Neutrophil (primary cell): ENCODE results near the gene CARD19.

Source experiments
- H3K27ac ChIP-seq: fragments of 200-600 bp; sonication (generic); 2 replicates; pipeline ENCODE4 v1.5.1; 2016; ENCODE audit warnings: mild to moderate bottlenecking, moderate library complexity
- H3K27me3 ChIP-seq: fragments of 200-600 bp; sonication (generic); 2 replicates; pipeline ENCODE4 v1.6.0; 2016; ENCODE audit warnings: mild to moderate bottlenecking
- H3K36me3 ChIP-seq: fragments of 200-600 bp; sonication (generic); 2 replicates; pipeline ENCODE4 v1.5.1; 2017
- H3K4me1 ChIP-seq, 2 experiments: fragments of 200-600 bp in 1 of 2; sonication (generic) in 1 of 2; 1 replicate in 1 of 2; 2 replicates in 1 of 2; pipeline versions ENCODE4 v1.5.1 to v1.6.1; 2013 to 2016; ENCODE audit warnings: low read depth in 1 of 2, low read length in 1 of 2, mild to moderate bottlenecking in 1 of 2, moderate library complexity in 1 of 2; ENCODE audit not compliant: control insufficient read depth in 1 of 2, insufficient read depth in 1 of 2
- H3K4me3 ChIP-seq, 2 experiments: fragments of 200-600 bp in 1 of 2; sonication (generic) in 1 of 2; 1 replicate in 1 of 2; 2 replicates in 1 of 2; pipeline ENCODE4 v1.5.1; 2013 to 2016; ENCODE audit warnings: low read depth in 1 of 2, low read length in 1 of 2, mild to moderate bottlenecking in 1 of 2, moderate library complexity in 1 of 2
- H3K9me3 ChIP-seq: fragments of 200-600 bp; sonication (generic); 2 replicates; pipeline ENCODE4 v1.5.1; 2016
- TF ChIP-seq, protein P1 (sequence below): fragments of 200-600 bp; sonication (generic); IDR thresholded peaks from 2 replicates; pipeline ENCODE4 v1.5.1; 2016; ENCODE audit warnings: antibody characterized with exemption

CARD19 gene

DNA sequence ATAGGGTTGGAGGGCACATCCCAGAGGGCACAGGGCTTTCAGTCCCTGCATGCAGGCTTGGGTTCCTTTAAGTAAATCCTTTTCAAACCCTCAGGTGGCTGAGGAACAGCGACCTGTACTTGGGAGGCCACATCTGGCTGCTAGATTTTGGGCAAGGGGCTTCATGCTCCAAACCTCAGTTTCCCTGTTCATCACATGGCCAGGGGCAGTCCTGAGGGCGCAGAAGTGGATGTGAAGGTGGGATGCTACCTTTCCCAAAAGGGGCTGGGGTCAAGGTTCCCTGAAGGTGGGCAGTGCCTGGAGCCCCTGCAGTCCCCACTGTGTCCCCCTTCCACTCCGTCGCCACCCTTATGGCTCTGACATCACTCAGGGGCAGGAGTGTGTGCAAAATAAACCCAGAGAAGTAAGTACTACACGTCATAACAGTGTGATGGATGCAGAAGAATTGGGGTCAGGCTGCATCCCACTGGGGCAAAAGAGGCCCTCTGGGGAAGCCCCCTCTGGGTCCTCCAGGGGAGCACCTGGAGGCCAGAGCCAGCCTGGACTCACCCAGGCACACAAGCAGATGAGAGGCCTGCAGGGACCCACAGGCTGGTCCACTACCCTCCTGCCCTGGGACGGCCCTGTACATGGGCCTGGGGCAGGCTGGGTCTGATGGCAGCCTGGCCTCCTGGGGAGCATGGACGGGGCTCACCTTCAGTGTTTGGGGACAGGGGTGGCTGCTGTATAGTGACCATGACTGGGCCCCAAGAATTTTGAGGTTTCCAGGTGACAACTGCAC lies 1.9 kb upstream of the CARD19 start:
- Histone ChIP-seq H3K36me3 (peaks cover 6% of the 10 kb centered on the region), H3K27me3 (no peaks in the 10 kb centered on the region), H3K27ac (peak overlapping the region; percentile 93), H3K9me3 (no peaks in the 10 kb centered on the region), H3K4me3 (peak overlapping the region; percentile 10 to 73), H3K4me1 (peaks cover 54 to 63% of the 10 kb centered on the region in 2 experiments)
- TF ChIP-seq, protein P1, sequence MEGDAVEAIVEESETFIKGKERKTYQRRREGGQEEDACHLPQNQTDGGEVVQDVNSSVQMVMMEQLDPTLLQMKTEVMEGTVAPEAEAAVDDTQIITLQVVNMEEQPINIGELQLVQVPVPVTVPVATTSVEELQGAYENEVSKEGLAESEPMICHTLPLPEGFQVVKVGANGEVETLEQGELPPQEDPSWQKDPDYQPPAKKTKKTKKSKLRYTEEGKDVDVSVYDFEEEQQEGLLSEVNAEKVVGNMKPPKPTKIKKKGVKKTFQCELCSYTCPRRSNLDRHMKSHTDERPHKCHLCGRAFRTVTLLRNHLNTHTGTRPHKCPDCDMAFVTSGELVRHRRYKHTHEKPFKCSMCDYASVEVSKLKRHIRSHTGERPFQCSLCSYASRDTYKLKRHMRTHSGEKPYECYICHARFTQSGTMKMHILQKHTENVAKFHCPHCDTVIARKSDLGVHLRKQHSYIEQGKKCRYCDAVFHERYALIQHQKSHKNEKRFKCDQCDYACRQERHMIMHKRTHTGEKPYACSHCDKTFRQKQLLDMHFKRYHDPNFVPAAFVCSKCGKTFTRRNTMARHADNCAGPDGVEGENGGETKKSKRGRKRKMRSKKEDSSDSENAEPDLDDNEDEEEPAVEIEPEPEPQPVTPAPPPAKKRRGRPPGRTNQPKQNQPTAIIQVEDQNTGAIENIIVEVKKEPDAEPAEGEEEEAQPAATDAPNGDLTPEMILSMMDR: no peak

DNA sequence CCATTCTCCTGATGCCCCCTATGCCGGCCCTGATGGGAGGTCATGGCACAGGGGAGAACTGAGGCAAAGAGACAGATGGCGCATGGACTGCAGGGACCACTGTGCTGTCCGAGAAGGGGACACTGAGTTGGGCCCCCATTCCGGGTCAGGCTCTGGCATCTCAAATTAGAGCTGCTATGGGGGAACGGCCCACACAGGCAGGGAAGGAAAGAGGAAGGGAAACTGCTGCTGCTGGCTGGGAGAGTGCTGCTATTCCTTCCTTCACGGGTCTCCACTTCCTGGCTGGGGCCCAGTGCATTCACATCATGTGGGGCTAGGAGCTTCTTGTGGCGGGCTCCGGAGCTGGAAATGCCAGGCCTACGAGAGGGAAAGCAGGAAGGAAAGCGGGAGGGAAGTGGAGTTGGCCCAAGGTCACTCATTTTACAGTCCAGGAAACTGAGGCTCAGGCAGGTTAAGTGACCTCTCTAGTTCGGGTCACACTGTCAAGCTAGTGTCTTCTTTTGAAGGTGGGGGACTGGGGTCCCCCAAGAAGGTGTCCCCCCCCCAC lies 1.3 kb upstream of the CARD19 start:
- TF ChIP-seq, protein P1: no peak

DNA sequence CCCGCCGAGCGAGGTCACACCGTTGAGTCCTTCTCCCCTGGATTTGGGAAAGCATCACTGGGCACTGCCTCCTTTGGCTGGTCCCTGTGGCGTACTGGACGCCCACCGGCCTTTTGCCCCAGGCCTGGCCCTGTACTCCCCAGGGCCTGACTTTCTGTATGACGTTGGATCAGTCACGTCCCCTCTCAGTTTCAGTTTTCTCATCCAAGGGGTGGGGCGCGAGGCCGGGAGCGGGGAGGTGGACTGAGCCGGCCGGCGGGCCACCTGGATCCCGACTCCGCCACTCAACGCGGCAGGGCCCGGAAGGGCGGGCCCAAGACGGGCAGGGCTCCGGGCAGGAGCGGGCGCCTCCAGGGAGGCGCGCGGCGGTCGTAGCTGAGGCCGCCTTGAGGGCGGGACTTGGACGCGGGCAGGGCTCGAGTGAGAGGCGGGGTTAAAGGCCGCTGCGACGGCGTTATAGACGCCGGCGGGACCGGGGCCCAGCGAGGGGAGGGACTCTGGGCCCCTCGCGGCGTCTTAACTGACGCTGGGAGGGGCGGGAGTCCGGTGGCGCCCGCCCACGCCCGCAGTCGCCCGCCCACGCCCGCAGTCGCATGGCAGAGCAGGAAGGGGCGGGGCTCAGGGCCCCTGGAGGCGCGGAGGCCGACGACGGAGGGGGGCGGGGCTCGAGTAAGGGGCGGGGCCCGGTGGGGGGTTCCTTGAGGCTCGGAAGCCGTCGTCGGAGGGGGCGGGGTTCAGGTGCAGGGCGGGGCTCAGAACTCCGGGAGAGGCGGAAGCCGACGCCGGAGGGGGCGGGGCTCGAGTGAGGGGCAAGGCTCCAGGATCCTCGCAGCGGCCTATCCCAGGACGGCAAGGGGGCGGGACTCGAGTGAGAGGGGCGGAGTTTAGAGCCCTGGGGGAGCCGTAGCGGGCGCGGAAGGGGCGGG lies 549 bp upstream of the CARD19 start:
- Histone ChIP-seq H3K9me3 (no peaks in the 10 kb centered on the region), H3K36me3 (no peaks in the 10 kb centered on the region), H3K27ac (peak overlapping the region; percentile 93), H3K27me3 (no peaks in the 10 kb centered on the region), H3K4me1 (peaks cover 68 to 77% of the 10 kb centered on the region in 2 experiments), H3K4me3 (peak overlapping the region; percentile 88 to 90)
- TF ChIP-seq, protein P1: no peak

More for the DNA sequence above, 1.3 kb upstream of the CARD19 start:
- Histone ChIP-seq H3K27ac (peak overlapping the region; percentile 93), H3K4me1 (peaks cover 60 to 70% of the 10 kb centered on the region in 2 experiments), H3K36me3 (peaks cover under 1% of the 10 kb centered on the region), H3K4me3 (peak overlapping the region; percentile 73 to 81), H3K27me3 (no peaks in the 10 kb centered on the region), H3K9me3 (no peaks in the 10 kb centered on the region)

DNA sequence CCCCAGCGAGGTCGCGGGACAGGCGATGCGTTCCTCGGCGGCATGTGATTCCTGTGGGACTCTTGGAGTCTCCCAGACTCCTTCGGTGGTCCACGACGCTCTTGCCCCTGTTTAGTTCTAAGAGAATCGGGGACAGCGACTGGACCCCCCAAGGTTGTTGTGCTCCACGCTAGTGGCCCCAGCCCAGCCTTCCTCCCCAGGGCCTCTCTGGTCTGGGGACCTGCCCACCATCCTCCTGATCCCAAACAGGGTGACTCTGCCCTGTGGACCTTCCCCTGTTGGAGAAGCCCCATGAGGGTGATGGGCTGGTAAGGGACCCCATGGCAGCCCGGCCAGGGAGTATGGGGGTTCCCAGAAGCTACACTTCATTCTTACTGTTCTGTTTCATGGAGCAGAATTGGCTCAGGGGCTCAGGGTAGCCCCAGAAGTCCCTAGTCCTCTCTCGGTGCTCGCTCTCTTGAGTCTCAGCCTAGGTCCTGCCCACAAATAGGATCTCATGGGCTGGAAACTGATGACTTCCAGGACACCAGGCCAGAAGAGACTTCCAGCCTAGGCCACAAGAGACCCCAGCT lies 880 bp downstream of the CARD19 start:
- H3K9me3 ChIP-seq: no peaks in the 10 kb centered on the region
- H3K36me3 ChIP-seq: no peaks in the 10 kb centered on the region
- no peaks in the 10 kb centered on the region for H3K27me3 ChIP-seq
- peak overlapping the region; percentile 88 to 90 for H3K4me3 ChIP-seq
- peaks cover 81 to 90% of the 10 kb centered on the region in 2 experiments for H3K4me1 ChIP-seq
- H3K27ac ChIP-seq: peak overlapping the region; percentile 93
- TF ChIP-seq, protein P1: no peak

DNA sequence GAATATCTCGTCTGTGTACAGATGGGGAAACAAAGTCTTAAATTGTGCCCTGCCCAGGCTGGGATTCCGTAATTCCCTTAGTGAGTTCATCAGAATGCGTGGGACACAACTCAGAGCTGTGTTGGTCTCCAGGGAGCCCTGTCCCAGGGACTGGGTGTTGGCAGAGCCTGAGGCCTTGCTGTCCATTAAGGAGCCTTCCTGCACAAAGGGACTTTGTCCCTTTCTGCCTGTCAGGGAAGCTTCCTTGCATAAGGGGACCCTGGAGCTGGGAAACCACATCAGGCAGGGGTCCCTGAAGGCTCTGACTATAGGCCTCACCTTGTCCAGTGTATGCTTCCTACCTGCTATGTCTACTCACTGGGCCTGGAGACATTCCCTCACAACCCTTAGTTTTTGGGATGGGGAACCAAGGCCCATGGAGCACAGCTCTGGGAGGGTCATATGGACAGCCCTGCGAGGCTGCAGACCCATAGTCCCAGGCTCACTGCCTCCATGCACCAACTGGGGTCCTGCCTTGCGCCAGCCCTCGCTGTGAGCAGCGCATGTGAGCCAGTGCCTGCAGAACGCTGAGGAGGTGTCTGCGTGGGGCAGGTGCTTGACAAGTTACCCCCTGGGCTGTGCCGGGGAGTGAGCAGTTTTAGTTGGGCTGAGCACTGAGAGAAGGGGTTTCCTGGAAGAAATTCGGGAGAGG lies 1.6 kb downstream of the CARD19 start:
- no peaks in the 10 kb centered on the region for H3K27me3 ChIP-seq
- TF ChIP-seq, protein P1: no peak
- H3K4me3 ChIP-seq: peak overlapping the region; percentile 88 to 90
- no peaks in the 10 kb centered on the region for H3K9me3 ChIP-seq
- peaks cover 80 to 84% of the 10 kb centered on the region in 2 experiments for H3K4me1 ChIP-seq
- peak overlapping the region; percentile 93 for H3K27ac ChIP-seq
- no peaks in the 10 kb centered on the region for H3K36me3 ChIP-seq
